Fibroblast of the aortic adventitia (primary cell): Measurements from ENCODE around the gene FASN. TPM values are rescaled to one million over a fixed set of nuclear protein-coding genes. Genes with fewer than 3 reads are reported as not detected.

Experiments
- DNase-seq: peaks from one replicate; pipeline ENCODE4 v3.0.0-alpha.2; 2010; ENCODE audit warnings: low read depth
- H3K4me3 ChIP-seq: 2 replicates; pipeline ENCODE4 v1.5.1; 2011; ENCODE audit warnings: low read depth, mild to moderate bottlenecking, control low read depth, low read length, moderate library complexity
- CTCF ChIP-seq: IDR thresholded peaks from 2 replicates; pipeline ENCODE4 v1.5.1; 2011; ENCODE audit warnings: mild to moderate bottlenecking, low read length, control low read depth, inconsistent platforms; ENCODE audit not compliant: insufficient read depth
- total RNA-seq: library from RNA; depleted of rRNA; stranded (reverse); fragments of >200 nt; gene quantifications from 2 replicates; pipeline ENCODE4 v1.2.3, GENCODE V29; 2012; ENCODE audit warnings: low replicate concordance

Gene FASN
- total RNA-seq, 1 donor, result 65.2 TPM

- H3K4me3 ChIP-seq, result no peak overlapping the region
- no peak for DNase-seq
- no peak for TF ChIP-seq CTCF
These were observed 25.2 kb downstream of the FASN start for GRCh38 chr17:82072827-82073226.

- DNase-seq, result no peak
- TF ChIP-seq CTCF, result no peak
- no peak overlapping the region for H3K4me3 ChIP-seq
These were observed 27.4 kb downstream of the FASN start for GRCh38 chr17:82070611-82071010.

GRCh38 chr17:82065638-82066303 is 32.3 kb downstream of the FASN start, which contains the start of gene DUS1L:
Gene DUS1L, minus strand, starts transcription at chr17:82065804. Its CDS starts 745 bp downstream, at chr17:82065059.
- no peak for TF ChIP-seq CTCF
- DNase-seq, result peak; percentile 52
- H3K4me3 ChIP-seq, result peak within 1 kb of the TSS; percentile 82

- no peak for TF ChIP-seq CTCF
- no peak for DNase-seq
These were observed 32.8 kb downstream of the FASN start for GRCh38 chr17:82065193-82065637.

GRCh38 chr17:82064433-82065192 is 33.4 kb downstream of the FASN start:
- no peak for TF ChIP-seq CTCF
- DNase-seq, result no peak
- peak overlapping the region; percentile 82 for H3K4me3 ChIP-seq

More at GRCh38 chr17:82065193-82065637, 32.8 kb downstream of the FASN start:
- H3K4me3 ChIP-seq, result peak overlapping the region; percentile 82

- DNase-seq, result no peak
- no peak for TF ChIP-seq CTCF
- H3K4me3 ChIP-seq, result peak overlapping the region; percentile 82
These were observed 34.3 kb downstream of the FASN start for GRCh38 chr17:82063424-82064415.
